SK-N-SH treated with all-trans-retinoic acid at 6 μM for 48 hours (cell line): ENCODE measurements around the gene MOK.

Source experiments
- ATAC-seq: fragments of 200-7000 bp; cut with Tn5 transposase; 3 replicates; pipeline ENCODE4 v1.9.1; 2020; ENCODE audit warnings: mild to moderate bottlenecking, moderate library complexity
- ARNTL ChIP-seq: fragments of 450-650 bp; formaldehyde crosslinking; IDR thresholded peaks from 2 replicates; pipeline ENCODE4 v1.5.0; 2020; ENCODE audit warnings: low read depth, mild to moderate bottlenecking, moderate library complexity, borderline replicate concordance
- BACH2 ChIP-seq: fragments of 250-450 bp; sonication (Bioruptor Pico); IDR thresholded peaks from 2 replicates; pipeline ENCODE4 v1.9.0; 2021; ENCODE audit warnings: mild to moderate bottlenecking, borderline replicate concordance
- CSDC2 ChIP-seq: fragments of 250-450 bp; sonication (Bioruptor Pico); IDR thresholded peaks from 2 replicates; pipeline ENCODE4 v1.5.0; 2020; ENCODE audit warnings: mild to moderate bottlenecking, moderate library complexity
- ESRRG ChIP-seq: fragments of 250-450 bp; sonication (Bioruptor Pico); IDR thresholded peaks from 2 replicates; pipeline ENCODE4 v1.6.1; 2021; ENCODE audit warnings: mild to moderate bottlenecking
- GLIS3 ChIP-seq: fragments of 250-450 bp; sonication (Bioruptor Pico); IDR thresholded peaks from 2 replicates; pipeline ENCODE4 v1.5.0; 2020; ENCODE audit warnings: mild to moderate bottlenecking, moderate library complexity
- ISL1 ChIP-seq: fragments of 250-450 bp; sonication (Bioruptor Pico); IDR thresholded peaks from 2 replicates; pipeline ENCODE4 v2.1.2; 2022; ENCODE audit warnings: mild to moderate bottlenecking, moderate library complexity
- OSR1 ChIP-seq: fragments of 250-450 bp; sonication (Bioruptor Pico); IDR thresholded peaks from 2 replicates; pipeline ENCODE4 v1.8.0; 2022; ENCODE audit warnings: moderate library complexity, mild to moderate bottlenecking, inconsistent platforms
- PPARA ChIP-seq: fragments of 250-450 bp; sonication (Bioruptor Pico); IDR thresholded peaks from 2 replicates; pipeline ENCODE4 v1.5.0; 2020; ENCODE audit warnings: mild to moderate bottlenecking, borderline replicate concordance
- RARB ChIP-seq: fragments of 250-450 bp; sonication (Bioruptor Pico); IDR thresholded peaks from 2 replicates; pipeline ENCODE4 v1.8.0; 2021; ENCODE audit warnings: mild to moderate bottlenecking, moderate library complexity
- SNAI2 ChIP-seq: fragments of 250-450 bp; sonication (Bioruptor Pico); IDR thresholded peaks from 2 replicates; pipeline ENCODE4 v1.5.0; 2020; ENCODE audit warnings: mild to moderate bottlenecking, moderate library complexity
- ZC3H10 ChIP-seq: fragments of 250-450 bp; sonication (Bioruptor Pico); IDR thresholded peaks from 2 replicates; pipeline ENCODE4 v1.5.1; 2021; ENCODE audit warnings: mild to moderate bottlenecking, moderate library complexity
- ZFP3 ChIP-seq: fragments of 250-450 bp; sonication (Bioruptor Pico); IDR thresholded peaks from 2 replicates; pipeline ENCODE4 v1.5.0; 2020; ENCODE audit warnings: mild to moderate bottlenecking, moderate library complexity
- ZFP30 ChIP-seq: fragments of 450-650 bp; formaldehyde crosslinking; IDR thresholded peaks from 2 replicates; pipeline ENCODE4 v1.5.0; 2022; ENCODE audit warnings: mild to moderate bottlenecking, moderate library complexity
- ZNF565 ChIP-seq: fragments of 450-650 bp; formaldehyde crosslinking; conservative IDR thresholded peaks from 2 replicates; pipeline ENCODE4 v1.5.0; 2020; ENCODE audit warnings: low read depth, mild to moderate bottlenecking, moderate library complexity
- ZNF8 ChIP-seq: fragments of 450-650 bp; formaldehyde crosslinking; IDR thresholded peaks from 2 replicates; pipeline ENCODE4 v1.5.0; 2020; ENCODE audit warnings: mild to moderate bottlenecking, moderate library complexity
- TF ChIP-seq, protein P1 (sequence below): fragments of 250-450 bp; sonication (Bioruptor Pico); IDR thresholded peaks from 2 replicates; pipeline ENCODE4 v1.5.1; 2021; ENCODE audit warnings: mild to moderate bottlenecking, moderate library complexity
- TF ChIP-seq, protein P2 (sequence below): fragments of 250-450 bp; sonication (Bioruptor Pico); IDR thresholded peaks from 2 replicates; pipeline ENCODE4 v1.8.0; 2021; ENCODE audit warnings: low read depth, mild to moderate bottlenecking, moderate library complexity, borderline replicate concordance
- TF ChIP-seq, protein P3 (sequence below): fragments of 250-450 bp; sonication (Bioruptor Pico); IDR thresholded peaks from 2 replicates; pipeline ENCODE4 v1.5.1; 2020; ENCODE audit warnings: low read depth, mild to moderate bottlenecking, moderate library complexity
- TF ChIP-seq, protein P4 (sequence below): fragments of 250-450 bp; sonication (Bioruptor Pico); IDR thresholded peaks from 2 replicates; pipeline ENCODE4 v1.5.0; 2020; ENCODE audit warnings: mild to moderate bottlenecking, moderate library complexity

The MOK gene

DNA sequence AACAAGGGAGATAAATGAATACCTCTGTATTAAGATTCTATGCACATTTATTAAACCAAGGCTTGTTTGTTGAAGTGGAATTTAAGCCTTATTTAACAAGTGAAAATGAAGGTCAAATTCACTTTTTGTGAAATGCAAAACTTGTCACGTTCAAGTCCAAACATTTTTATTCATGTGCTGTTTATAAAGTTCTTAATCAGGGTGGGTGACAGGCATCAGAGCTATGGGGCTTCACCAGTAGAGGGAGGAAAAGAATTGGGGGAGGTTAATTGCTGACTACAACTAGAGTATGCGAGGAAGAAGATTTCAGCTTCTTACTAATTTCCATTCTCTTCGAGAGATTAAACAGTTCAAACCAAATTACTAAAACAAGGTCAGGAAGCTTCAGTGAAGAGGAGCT is 9.7 kb downstream of the MOK start:
- TF ChIP-seq OSR1 = no peak
- TF ChIP-seq, protein P1, sequence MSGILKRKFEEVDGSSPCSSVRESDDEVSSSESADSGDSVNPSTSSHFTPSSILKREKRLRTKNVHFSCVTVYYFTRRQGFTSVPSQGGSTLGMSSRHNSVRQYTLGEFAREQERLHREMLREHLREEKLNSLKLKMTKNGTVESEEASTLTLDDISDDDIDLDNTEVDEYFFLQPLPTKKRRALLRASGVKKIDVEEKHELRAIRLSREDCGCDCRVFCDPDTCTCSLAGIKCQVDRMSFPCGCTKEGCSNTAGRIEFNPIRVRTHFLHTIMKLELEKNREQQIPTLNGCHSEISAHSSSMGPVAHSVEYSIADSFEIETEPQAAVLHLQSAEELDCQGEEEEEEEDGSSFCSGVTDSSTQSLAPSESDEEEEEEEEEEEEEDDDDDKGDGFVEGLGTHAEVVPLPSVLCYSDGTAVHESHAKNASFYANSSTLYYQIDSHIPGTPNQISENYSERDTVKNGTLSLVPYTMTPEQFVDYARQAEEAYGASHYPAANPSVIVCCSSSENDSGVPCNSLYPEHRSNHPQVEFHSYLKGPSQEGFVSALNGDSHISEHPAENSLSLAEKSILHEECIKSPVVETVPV = no peak
- TF ChIP-seq, all 23 proteins: peak for 0

DNA sequence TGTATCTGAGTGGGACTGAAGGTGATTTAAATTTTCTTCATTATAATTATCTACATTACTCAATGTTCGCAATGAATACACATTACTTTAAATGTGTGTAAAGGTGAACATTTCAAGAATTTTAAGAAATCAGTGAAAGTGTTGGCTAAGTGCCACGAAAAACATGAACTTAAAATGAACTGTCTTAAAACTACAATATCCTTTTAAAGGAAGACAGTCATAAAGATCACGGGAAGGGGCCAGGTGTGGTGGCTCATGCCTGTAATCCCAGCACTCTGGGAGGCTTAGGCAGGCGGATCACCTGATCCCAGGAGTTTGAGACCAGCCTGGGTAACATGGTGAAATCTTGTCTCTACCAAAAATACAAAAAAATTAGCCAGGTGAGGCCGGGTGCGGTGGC is 11.2 kb downstream of the MOK start:
- no peak for ATAC-seq
- no peak for TF ChIP-seq ZC3H10
- TF ChIP-seq ISL1 (CRISPR knock-in tag) = 0 out of 2 replicates have a peak, but pooled peaks have one; percentile 35

More for the DNA sequence above, 9.7 kb downstream of the MOK start:
- peak; percentile 51; the same call in 1 of the 3 replicates for ATAC-seq

DNA sequence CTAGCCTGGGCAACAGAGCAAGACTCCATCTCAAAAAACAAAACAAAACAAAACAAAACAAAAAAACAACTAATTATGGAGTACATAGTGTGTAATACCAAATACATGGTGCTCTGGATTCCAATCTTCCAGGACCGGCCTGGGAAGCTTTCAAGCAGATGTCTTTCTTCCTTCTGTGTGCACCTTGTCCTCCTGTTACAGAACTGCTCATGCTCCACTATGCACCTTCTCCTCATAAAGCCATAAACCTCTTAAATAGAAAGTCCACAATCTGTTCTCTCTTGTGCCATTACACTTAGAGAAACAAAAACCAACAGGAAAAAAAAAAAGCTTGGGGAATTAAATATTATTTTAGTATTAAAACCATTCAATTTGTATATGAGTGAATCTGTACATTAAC is 12.5 kb downstream of the MOK start:
- ATAC-seq = no peak
- TF ChIP-seq ZNF8 (CRISPR knock-in tag) = no peak
- TF ChIP-seq, protein P1 = no peak
- no peak for TF ChIP-seq SNAI2 (CRISPR knock-in tag)
- no peak for TF ChIP-seq OSR1

DNA sequence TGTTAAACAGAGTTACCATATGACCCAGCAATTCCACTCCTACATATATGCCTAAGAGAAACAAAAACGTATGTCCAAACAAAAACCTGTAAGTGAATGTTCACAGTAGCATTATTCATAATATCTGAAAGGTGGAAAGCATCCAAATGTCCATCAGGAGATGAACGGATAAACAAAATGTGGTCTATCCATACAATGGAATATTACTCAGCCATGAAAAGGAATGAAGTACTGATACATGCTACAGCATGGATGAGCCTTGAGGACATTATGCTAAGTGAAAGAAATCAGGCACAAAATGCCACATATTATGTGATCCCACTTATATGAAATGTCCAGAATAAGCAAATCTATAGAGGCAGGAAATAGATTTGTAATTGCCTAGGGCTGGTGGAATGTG is 16.8 kb downstream of the MOK start:
- no peak for TF ChIP-seq SNAI2 (CRISPR knock-in tag)
- no peak for TF ChIP-seq ZNF565 (CRISPR knock-in tag)
- peak; percentile 66; the same call in 1 of the 2 replicates for TF ChIP-seq ZNF8 (CRISPR knock-in tag)
- ATAC-seq = no peak

DNA sequence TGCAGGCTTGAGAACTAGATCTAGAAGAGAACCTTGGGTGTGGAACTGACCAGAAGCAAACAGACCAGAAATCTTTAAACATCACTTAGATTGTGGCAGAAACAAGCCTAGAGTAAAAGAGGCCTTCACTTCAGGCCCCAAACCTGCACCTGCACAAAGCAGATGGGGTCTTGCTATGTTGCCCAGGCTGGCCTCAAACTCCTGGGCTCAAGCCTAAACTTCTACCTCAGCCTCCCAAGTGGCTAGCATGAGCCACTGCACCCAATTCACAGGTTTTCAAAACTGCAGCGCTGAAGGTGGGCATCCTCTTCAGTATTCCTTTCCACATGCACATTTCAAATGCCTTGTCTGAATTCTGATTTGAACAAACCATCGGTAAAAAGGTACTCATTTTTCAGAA is 19.9 kb downstream of the MOK start:
- TF ChIP-seq, protein P1 = no peak
- TF ChIP-seq OSR1 (no peak), GLIS3 (CRISPR knock-in tag) (no peak), ZC3H10 (no peak), ZFP3 (CRISPR knock-in tag) (no peak), BACH2 (CRISPR knock-in tag) (no peak), ZNF8 (CRISPR knock-in tag) (no peak), RARB (no peak), ISL1 (CRISPR knock-in tag) (no peak), CSDC2 (CRISPR knock-in tag) (no peak)
- ATAC-seq = no peak

DNA sequence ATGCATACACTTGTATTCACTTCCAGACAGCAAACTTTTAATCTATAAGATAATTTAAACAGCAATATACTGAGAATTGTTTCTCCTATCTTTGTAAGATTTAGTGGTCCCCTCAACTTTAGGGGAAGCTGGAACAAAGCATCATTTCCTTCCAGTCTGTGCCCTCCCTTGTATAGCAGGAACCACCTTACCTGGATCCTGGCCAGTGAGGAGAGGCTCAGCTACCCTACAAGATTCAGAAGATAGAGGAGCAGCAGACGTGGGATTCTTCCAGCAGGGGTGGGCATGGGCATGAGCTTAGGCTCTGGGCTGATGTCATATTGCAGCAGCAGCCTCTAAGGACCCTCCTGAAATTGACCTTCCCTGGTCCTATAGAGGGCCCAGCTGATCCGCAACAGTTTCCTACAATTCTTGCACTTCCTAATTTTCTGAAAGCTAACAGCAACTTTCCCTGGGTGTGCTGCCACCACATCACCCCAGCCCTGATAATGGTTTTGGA is 21.3 kb downstream of the MOK start:
- ATAC-seq = no peak
- TF ChIP-seq ZNF565 (CRISPR knock-in tag) (no peak), PPARA (no peak), ZNF8 (CRISPR knock-in tag) (no peak), RARB (no peak), CSDC2 (CRISPR knock-in tag) (no peak), BACH2 (CRISPR knock-in tag) (no peak), ARNTL (CRISPR knock-in tag) (no peak), ZFP30 (CRISPR knock-in tag) (no peak), ZC3H10 (no peak), ESRRG (CRISPR knock-in tag) (no peak)
- TF ChIP-seq, protein P2, sequence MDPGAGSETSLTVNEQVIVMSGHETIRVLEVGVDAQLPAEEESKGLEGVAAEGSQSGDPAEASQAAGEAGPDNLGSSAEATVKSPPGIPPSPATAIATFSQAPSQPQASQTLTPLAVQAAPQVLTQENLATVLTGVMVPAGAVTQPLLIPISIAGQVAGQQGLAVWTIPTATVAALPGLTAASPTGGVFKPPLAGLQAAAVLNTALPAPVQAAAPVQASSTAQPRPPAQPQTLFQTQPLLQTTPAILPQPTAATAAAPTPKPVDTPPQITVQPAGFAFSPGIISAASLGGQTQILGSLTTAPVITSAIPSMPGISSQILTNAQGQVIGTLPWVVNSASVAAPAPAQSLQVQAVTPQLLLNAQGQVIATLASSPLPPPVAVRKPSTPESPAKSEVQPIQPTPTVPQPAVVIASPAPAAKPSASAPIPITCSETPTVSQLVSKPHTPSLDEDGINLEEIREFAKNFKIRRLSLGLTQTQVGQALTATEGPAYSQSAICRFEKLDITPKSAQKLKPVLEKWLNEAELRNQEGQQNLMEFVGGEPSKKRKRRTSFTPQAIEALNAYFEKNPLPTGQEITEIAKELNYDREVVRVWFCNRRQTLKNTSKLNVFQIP (CRISPR knock-in tag) = no peak
- TF ChIP-seq, protein P3, sequence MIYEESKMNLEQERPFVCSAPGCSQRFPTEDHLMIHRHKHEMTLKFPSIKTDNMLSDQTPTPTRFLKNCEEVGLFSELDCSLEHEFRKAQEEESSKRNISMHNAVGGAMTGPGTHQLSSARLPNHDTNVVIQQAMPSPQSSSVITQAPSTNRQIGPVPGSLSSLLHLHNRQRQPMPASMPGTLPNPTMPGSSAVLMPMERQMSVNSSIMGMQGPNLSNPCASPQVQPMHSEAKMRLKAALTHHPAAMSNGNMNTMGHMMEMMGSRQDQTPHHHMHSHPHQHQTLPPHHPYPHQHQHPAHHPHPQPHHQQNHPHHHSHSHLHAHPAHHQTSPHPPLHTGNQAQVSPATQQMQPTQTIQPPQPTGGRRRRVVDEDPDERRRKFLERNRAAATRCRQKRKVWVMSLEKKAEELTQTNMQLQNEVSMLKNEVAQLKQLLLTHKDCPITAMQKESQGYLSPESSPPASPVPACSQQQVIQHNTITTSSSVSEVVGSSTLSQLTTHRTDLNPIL (CRISPR knock-in tag) = no peak
- TF ChIP-seq, protein P4, sequence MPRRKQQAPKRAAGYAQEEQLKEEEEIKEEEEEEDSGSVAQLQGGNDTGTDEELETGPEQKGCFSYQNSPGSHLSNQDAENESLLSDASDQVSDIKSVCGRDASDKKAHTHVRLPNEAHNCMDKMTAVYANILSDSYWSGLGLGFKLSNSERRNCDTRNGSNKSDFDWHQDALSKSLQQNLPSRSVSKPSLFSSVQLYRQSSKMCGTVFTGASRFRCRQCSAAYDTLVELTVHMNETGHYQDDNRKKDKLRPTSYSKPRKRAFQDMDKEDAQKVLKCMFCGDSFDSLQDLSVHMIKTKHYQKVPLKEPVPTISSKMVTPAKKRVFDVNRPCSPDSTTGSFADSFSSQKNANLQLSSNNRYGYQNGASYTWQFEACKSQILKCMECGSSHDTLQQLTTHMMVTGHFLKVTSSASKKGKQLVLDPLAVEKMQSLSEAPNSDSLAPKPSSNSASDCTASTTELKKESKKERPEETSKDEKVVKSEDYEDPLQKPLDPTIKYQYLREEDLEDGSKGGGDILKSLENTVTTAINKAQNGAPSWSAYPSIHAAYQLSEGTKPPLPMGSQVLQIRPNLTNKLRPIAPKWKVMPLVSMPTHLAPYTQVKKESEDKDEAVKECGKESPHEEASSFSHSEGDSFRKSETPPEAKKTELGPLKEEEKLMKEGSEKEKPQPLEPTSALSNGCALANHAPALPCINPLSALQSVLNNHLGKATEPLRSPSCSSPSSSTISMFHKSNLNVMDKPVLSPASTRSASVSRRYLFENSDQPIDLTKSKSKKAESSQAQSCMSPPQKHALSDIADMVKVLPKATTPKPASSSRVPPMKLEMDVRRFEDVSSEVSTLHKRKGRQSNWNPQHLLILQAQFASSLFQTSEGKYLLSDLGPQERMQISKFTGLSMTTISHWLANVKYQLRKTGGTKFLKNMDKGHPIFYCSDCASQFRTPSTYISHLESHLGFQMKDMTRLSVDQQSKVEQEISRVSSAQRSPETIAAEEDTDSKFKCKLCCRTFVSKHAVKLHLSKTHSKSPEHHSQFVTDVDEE = no peak
- TF ChIP-seq, all 23 proteins: peak for 0
